HEK293 (cell line): Measurements from ENCODE around the gene STRBP.

Experiments used
- CTCF ChIA-PET: fragments of 350-600 bp; formaldehyde crosslinking; extraction: SDS; loops from one replicate; lab custom pipeline; 2021; ENCODE audit warnings: antibody characterized with exemption; lab: Yijun Ruan, JAX
- POLR2A ChIA-PET: fragments of 300-600 bp; formaldehyde crosslinking; extraction: SDS; loops from one replicate; lab custom pipeline; 2020; ENCODE audit warnings: antibody characterized with exemption, inconsistent platforms; lab: Yijun Ruan, JAX
- H3K27ac ChIP-seq: fragments of 200-500 bp; sonication (Bioruptor generic); 2 replicates; pipeline ENCODE4 v1.5.1; 2014; ENCODE audit warnings: low read depth, low read length, control low read depth, inconsistent platforms; ENCODE audit errors: extremely low read depth
- H3K36me3 ChIP-seq, 2 experiments: fragments of 200-500 bp in 1 of 2; sonication (Bioruptor generic) in 1 of 2; 1 replicate in 1 of 2; 2 replicates in 1 of 2; pipeline ENCODE4 v1.5.1; 2014 to 2017; ENCODE audit warnings: inconsistent platforms in 2 of 2, low read length in 2 of 2; ENCODE audit not compliant: control insufficient read depth in 2 of 2, insufficient read depth in 1 of 2
- H3K4me1 ChIP-seq: fragments of 200-500 bp; sonication (Bioruptor generic); 2 replicates; pipeline ENCODE4 v1.5.1; 2014; ENCODE audit warnings: mild to moderate bottlenecking, low read length, inconsistent platforms; ENCODE audit not compliant: control insufficient read depth, insufficient read depth
- H3K4me3 ChIP-seq: 2 replicates; pipeline ENCODE4 v1.5.1; 2011; ENCODE audit warnings: low read depth, mild to moderate bottlenecking, control low read depth, low read length, moderate library complexity
- H3K9me3 ChIP-seq: fragments of 200-500 bp; sonication (Bioruptor generic); 2 replicates; pipeline ENCODE4 v1.5.1; 2014; ENCODE audit warnings: low read depth, low read length, inconsistent platforms; ENCODE audit not compliant: control insufficient read depth, insufficient read depth
- ELK4 ChIP-seq: IDR thresholded peaks from 2 replicates; pipeline ENCODE4 v1.6.1; 2011; ENCODE audit warnings: mild to moderate bottlenecking, low read depth, low read length, borderline replicate concordance
- GLIS2 ChIP-seq: fragments of 450-650 bp; formaldehyde crosslinking; IDR thresholded peaks from 2 replicates; pipeline ENCODE4 v1.5.1; 2016; ENCODE audit warnings: missing biosample characterization, missing genetic modification characterization
- KLF7 ChIP-seq: fragments of 450-650 bp; formaldehyde crosslinking; IDR thresholded peaks from 2 replicates; pipeline ENCODE4 v1.5.1; 2016; ENCODE audit warnings: missing biosample characterization, missing genetic modification characterization, borderline replicate concordance
- KLF8 ChIP-seq: fragments of 450-650 bp; formaldehyde crosslinking; IDR thresholded peaks from 2 replicates; pipeline ENCODE4 v1.5.1; 2016; ENCODE audit warnings: missing biosample characterization, missing genetic modification characterization
- SP2 ChIP-seq: fragments of 450-650 bp; formaldehyde crosslinking; IDR thresholded peaks from 2 replicates; pipeline ENCODE4 v1.5.1; 2016; ENCODE audit warnings: missing biosample characterization, missing genetic modification characterization
- SP3 ChIP-seq: fragments of 450-650 bp; formaldehyde crosslinking; IDR thresholded peaks from 2 replicates; pipeline ENCODE4 v1.5.1; 2016; ENCODE audit warnings: missing biosample characterization, missing genetic modification characterization
- ZBTB11 ChIP-seq: fragments of 450-650 bp; formaldehyde crosslinking; conservative IDR thresholded peaks from 2 replicates; pipeline ENCODE4 v1.5.1; 2016; ENCODE audit warnings: low read depth, missing biosample characterization, missing genetic modification characterization
- ZBTB7A ChIP-seq: fragments of 450-650 bp; formaldehyde crosslinking; IDR thresholded peaks from 2 replicates; pipeline ENCODE4 v1.5.1; 2016; ENCODE audit warnings: low read depth, missing biosample characterization, missing genetic modification characterization
- ZNF148 ChIP-seq: fragments of 450-650 bp; formaldehyde crosslinking; IDR thresholded peaks from 2 replicates; pipeline ENCODE4 v1.5.0; 2017; ENCODE audit warnings: missing biosample characterization, missing genetic modification characterization, borderline replicate concordance
- ZNF174 ChIP-seq: fragments of 450-650 bp; formaldehyde crosslinking; IDR thresholded peaks from 2 replicates; pipeline ENCODE4 v1.5.0; 2017; ENCODE audit warnings: missing biosample characterization, mild to moderate bottlenecking, missing genetic modification characterization
- ZNF19 ChIP-seq: fragments of 450-650 bp; formaldehyde crosslinking; IDR thresholded peaks from 2 replicates; pipeline ENCODE4; 2016; ENCODE audit warnings: missing biosample characterization, missing genetic modification characterization, low read depth
- ZNF202 ChIP-seq: fragments of 450-650 bp; formaldehyde crosslinking; IDR thresholded peaks from 2 replicates; pipeline ENCODE4 v1.5.1; 2016; ENCODE audit warnings: missing biosample characterization, missing genetic modification characterization, borderline replicate concordance
- ZNF292 ChIP-seq: fragments of 450-650 bp; formaldehyde crosslinking; IDR thresholded peaks from 2 replicates; pipeline ENCODE4 v1.5.1; 2016; ENCODE audit warnings: low read depth, missing biosample characterization, missing genetic modification characterization, borderline replicate concordance
- ZNF335 ChIP-seq: fragments of 450-650 bp; formaldehyde crosslinking; conservative IDR thresholded peaks from 2 replicates; pipeline ENCODE4 v1.5.1; 2016; ENCODE audit warnings: missing biosample characterization, missing genetic modification characterization
- ZNF398 ChIP-seq: fragments of 450-650 bp; formaldehyde crosslinking; IDR thresholded peaks from 2 replicates; pipeline ENCODE4 v1.5.1; 2017; ENCODE audit warnings: missing biosample characterization, missing genetic modification characterization
- ZNF488 ChIP-seq: fragments of 450-650 bp; formaldehyde crosslinking; IDR thresholded peaks from 2 replicates; pipeline ENCODE4 v1.5.1; 2016; ENCODE audit warnings: missing biosample characterization, missing genetic modification characterization
- ZNF571 ChIP-seq: fragments of 450-650 bp; formaldehyde crosslinking; IDR thresholded peaks from 2 replicates; pipeline ENCODE4 v1.5.0; 2017; ENCODE audit warnings: missing biosample characterization, missing genetic modification characterization
- ZNF600 ChIP-seq: fragments of 450-650 bp; formaldehyde crosslinking; IDR thresholded peaks from 2 replicates; pipeline ENCODE4 v1.5.1; 2016; ENCODE audit warnings: missing biosample characterization, missing genetic modification characterization
- ZNF843 ChIP-seq: fragments of 450-650 bp; formaldehyde crosslinking; IDR thresholded peaks from 2 replicates; pipeline ENCODE4 v1.5.1; 2016; ENCODE audit warnings: missing biosample characterization, missing genetic modification characterization

The STRBP gene

GRCh38 chr9:123267481-123268198 lies 746 bp downstream of the STRBP start (continued):
- TF ChIP-seq GLIS2 (tag by site-specific recombination) = peak; percentile 75
- no peak for TF ChIP-seq ZNF174 (tag by site-specific recombination)
- no peak; the same call in 1 of the 2 replicates for TF ChIP-seq SP2 (tag by site-specific recombination)
- no peak for TF ChIP-seq ELK4
- TF ChIP-seq ZNF335 (tag by site-specific recombination) = peak; percentile 94
- TF ChIP-seq ZNF600 (tag by site-specific recombination) = no peak
- no peak for TF ChIP-seq ZBTB7A (tag by site-specific recombination)
- TF ChIP-seq ZNF571 = no peak
- TF ChIP-seq ZNF292 = no peak
- TF ChIP-seq SP3 = no peak
- no peak for TF ChIP-seq ZNF148 (tag by site-specific recombination)
- no peak for TF ChIP-seq ZNF843 (tag by site-specific recombination)
- TF ChIP-seq ZNF488 (tag by site-specific recombination) = no peak
- TF ChIP-seq ZBTB11 = no peak
- TF ChIP-seq ZNF202 (tag by site-specific recombination) = no peak

GRCh38 chr9:123266655-123267399 lies 1.6 kb downstream of the STRBP start:
- H3K9me3 ChIP-seq = no peaks in the 10 kb centered on the region
- POLR2A ChIA-PET = no interaction called here
- CTCF ChIA-PET = no interaction called here
- no peaks in the 10 kb centered on the region for H3K36me3 ChIP-seq
- H3K27ac ChIP-seq = no peak overlapping the region
- H3K4me3 ChIP-seq = peak overlapping the region; percentile 80
- H3K4me1 ChIP-seq = 0 out of 2 replicates have a peak, but pooled peaks cover 3% of the 10 kb centered on the region
- TF ChIP-seq ZNF398 = peak; percentile 72
- 0 out of 2 replicates have a peak, but pooled peaks have one; percentile 29 for TF ChIP-seq KLF8
- TF ChIP-seq ZNF19 (tag by site-specific recombination) = no peak
- no peak for TF ChIP-seq KLF7 (tag by site-specific recombination)
- no peak for TF ChIP-seq ZBTB11
